Liver (tissue), 2 donors: ENCODE measurements around the gene GARIN5A.

Source experiments
- TF ChIP-seq, protein P1 (sequence below): fragments of 150-350 bp; IDR thresholded peaks from 2 replicates; pipeline ENCODE4 v1.5.1; 2017; ENCODE audit warnings: improper control_type of control experiment, low read depth, low read length; ENCODE audit not compliant: missing input control
- TF ChIP-seq, protein P2 (sequence below): IDR thresholded peaks from 2 replicates; pipeline ENCODE4 v1.6.1; 2016; ENCODE audit warnings: antibody characterized with exemption, mild to moderate bottlenecking
- donor health status: healthy.

DNA sequence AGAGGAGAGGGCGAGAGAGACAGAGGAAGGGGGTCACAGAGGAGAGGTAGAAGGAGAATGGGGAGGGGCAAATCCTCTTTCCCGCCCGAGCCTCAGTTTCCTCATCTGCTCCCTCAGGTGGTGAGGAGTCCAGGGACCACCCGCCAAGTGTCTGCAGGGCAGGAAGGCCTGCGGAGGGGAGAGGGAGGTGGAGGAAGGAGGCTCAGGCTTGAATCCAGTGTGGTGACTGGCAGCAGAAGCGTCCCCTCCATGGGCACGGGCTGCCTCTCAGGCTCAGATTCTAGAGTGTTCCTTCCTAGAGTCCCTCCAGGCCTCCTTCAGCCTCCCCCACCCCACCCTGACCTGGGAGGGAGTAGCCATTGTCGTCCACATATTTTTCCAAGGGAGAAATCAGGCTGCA is 16.5 kb upstream of the GARIN5A start:
- TF ChIP-seq, protein P1, sequence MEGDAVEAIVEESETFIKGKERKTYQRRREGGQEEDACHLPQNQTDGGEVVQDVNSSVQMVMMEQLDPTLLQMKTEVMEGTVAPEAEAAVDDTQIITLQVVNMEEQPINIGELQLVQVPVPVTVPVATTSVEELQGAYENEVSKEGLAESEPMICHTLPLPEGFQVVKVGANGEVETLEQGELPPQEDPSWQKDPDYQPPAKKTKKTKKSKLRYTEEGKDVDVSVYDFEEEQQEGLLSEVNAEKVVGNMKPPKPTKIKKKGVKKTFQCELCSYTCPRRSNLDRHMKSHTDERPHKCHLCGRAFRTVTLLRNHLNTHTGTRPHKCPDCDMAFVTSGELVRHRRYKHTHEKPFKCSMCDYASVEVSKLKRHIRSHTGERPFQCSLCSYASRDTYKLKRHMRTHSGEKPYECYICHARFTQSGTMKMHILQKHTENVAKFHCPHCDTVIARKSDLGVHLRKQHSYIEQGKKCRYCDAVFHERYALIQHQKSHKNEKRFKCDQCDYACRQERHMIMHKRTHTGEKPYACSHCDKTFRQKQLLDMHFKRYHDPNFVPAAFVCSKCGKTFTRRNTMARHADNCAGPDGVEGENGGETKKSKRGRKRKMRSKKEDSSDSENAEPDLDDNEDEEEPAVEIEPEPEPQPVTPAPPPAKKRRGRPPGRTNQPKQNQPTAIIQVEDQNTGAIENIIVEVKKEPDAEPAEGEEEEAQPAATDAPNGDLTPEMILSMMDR: no peak
- TF ChIP-seq, protein P2, sequence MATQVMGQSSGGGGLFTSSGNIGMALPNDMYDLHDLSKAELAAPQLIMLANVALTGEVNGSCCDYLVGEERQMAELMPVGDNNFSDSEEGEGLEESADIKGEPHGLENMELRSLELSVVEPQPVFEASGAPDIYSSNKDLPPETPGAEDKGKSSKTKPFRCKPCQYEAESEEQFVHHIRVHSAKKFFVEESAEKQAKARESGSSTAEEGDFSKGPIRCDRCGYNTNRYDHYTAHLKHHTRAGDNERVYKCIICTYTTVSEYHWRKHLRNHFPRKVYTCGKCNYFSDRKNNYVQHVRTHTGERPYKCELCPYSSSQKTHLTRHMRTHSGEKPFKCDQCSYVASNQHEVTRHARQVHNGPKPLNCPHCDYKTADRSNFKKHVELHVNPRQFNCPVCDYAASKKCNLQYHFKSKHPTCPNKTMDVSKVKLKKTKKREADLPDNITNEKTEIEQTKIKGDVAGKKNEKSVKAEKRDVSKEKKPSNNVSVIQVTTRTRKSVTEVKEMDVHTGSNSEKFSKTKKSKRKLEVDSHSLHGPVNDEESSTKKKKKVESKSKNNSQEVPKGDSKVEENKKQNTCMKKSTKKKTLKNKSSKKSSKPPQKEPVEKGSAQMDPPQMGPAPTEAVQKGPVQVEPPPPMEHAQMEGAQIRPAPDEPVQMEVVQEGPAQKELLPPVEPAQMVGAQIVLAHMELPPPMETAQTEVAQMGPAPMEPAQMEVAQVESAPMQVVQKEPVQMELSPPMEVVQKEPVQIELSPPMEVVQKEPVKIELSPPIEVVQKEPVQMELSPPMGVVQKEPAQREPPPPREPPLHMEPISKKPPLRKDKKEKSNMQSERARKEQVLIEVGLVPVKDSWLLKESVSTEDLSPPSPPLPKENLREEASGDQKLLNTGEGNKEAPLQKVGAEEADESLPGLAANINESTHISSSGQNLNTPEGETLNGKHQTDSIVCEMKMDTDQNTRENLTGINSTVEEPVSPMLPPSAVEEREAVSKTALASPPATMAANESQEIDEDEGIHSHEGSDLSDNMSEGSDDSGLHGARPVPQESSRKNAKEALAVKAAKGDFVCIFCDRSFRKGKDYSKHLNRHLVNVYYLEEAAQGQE: no peak
